HepG2 (cell line): ENCODE data around the gene NUCB1. TPM values are rescaled to one million over a fixed set of nuclear protein-coding genes. Genes with fewer than 3 reads are reported as not detected.

Source experiments
- CAMTA2 ChIP-seq: sonication (generic); formaldehyde crosslinking; IDR thresholded peaks from 2 replicates; pipeline ENCODE4 v1.4.0; 2020; ENCODE audit warnings: mild to moderate bottlenecking, missing genetic modification reagents, borderline replicate concordance
- EED ChIP-seq: sonication (generic); formaldehyde crosslinking; IDR thresholded peaks from 2 replicates; pipeline ENCODE4 v1.5.0; 2020; ENCODE audit warnings: mild to moderate bottlenecking, missing genetic modification reagents
- FOSL1 ChIP-seq: sonication (generic); formaldehyde crosslinking; IDR thresholded peaks from 2 replicates; pipeline ENCODE4 v1.9.0; 2021; ENCODE audit warnings: missing genetic modification reagents, borderline replicate concordance
- FOXA1 ChIP-seq, 2 experiments: fragments of 450-650 bp in 1 of 2; sonication (generic) in 1 of 2; formaldehyde crosslinking in 1 of 2; IDR thresholded peaks; 2 replicates each; pipeline versions ENCODE4 v1.4.0 to v1.6.1; 2016 to 2020; ENCODE audit warnings: missing genetic modification reagents in 1 of 2
- FOXO1 ChIP-seq: sonication (generic); formaldehyde crosslinking; IDR thresholded peaks from 2 replicates; pipeline ENCODE4 v1.4.0; 2020; ENCODE audit warnings: missing genetic modification reagents
- FOXP4 ChIP-seq: sonication (generic); formaldehyde crosslinking; IDR thresholded peaks from 2 replicates; pipeline ENCODE4 v1.4.0; 2020; ENCODE audit warnings: missing genetic modification reagents
- FUBP1 ChIP-seq: sonication (generic); formaldehyde crosslinking; IDR thresholded peaks from 2 replicates; pipeline ENCODE4 v1.5.1; 2020; ENCODE audit warnings: missing genetic modification reagents, mild to moderate bottlenecking, borderline replicate concordance
- MATR3 ChIP-seq: sonication (generic); formaldehyde crosslinking; IDR thresholded peaks from 2 replicates; pipeline ENCODE4 v1.4.0; 2020; ENCODE audit warnings: missing genetic modification reagents
- MAX ChIP-seq: IDR thresholded peaks from 2 replicates; pipeline ENCODE4 v1.6.1; 2012; ENCODE audit warnings: inconsistent platforms
- MLX ChIP-seq: IDR thresholded peaks from 2 replicates; pipeline ENCODE4 v1.6.1; 2016
- MTF2 ChIP-seq: sonication (generic); formaldehyde crosslinking; IDR thresholded peaks from 2 replicates; pipeline ENCODE4 v1.5.0; 2020; ENCODE audit warnings: missing genetic modification reagents, borderline replicate concordance
- MXI1 ChIP-seq: IDR thresholded peaks from 3 replicates; pipeline ENCODE4 v1.6.1; 2012; ENCODE audit warnings: low read depth, low read length, inconsistent platforms, borderline replicate concordance
- RARG ChIP-seq: sonication (generic); formaldehyde crosslinking; IDR thresholded peaks from 2 replicates; pipeline ENCODE4 v1.4.0; 2020; ENCODE audit warnings: low read depth, mild to moderate bottlenecking, missing genetic modification reagents
- RFXANK ChIP-seq: IDR thresholded peaks from 2 replicates; pipeline ENCODE4 v1.6.1; 2016
- SAP130 ChIP-seq: IDR thresholded peaks from 2 replicates; pipeline ENCODE4 v1.6.1; 2016; ENCODE audit warnings: low read depth
- SIN3A ChIP-seq: IDR thresholded peaks from 2 replicates; pipeline ENCODE4 v1.6.1; 2011; ENCODE audit warnings: low read depth, mild to moderate bottlenecking, control low read depth, low read length, borderline replicate concordance
- ZBTB34 ChIP-seq: sonication (generic); formaldehyde crosslinking; IDR thresholded peaks from 2 replicates; pipeline ENCODE4 v1.8.0; 2022; ENCODE audit warnings: mild to moderate bottlenecking, missing genetic modification reagents
- ZNF326 ChIP-seq: sonication (generic); formaldehyde crosslinking; IDR thresholded peaks from 2 replicates; pipeline ENCODE4 v1.4.0; 2020; ENCODE audit warnings: missing genetic modification reagents, borderline replicate concordance
- ZNF430 ChIP-seq: sonication (generic); formaldehyde crosslinking; IDR thresholded peaks from 2 replicates; pipeline ENCODE4 v1.9.0; 2021; ENCODE audit warnings: mild to moderate bottlenecking, missing genetic modification reagents
- ZNF775 ChIP-seq: sonication (generic); formaldehyde crosslinking; IDR thresholded peaks from 2 replicates; pipeline ENCODE4 v1.4.0; 2020; ENCODE audit warnings: missing genetic modification reagents, mild to moderate bottlenecking, moderate library complexity, borderline replicate concordance
- ZNF784 ChIP-seq: sonication (generic); formaldehyde crosslinking; IDR thresholded peaks from 2 replicates; pipeline ENCODE4 v1.5.1; 2020; ENCODE audit warnings: missing genetic modification reagents, mild to moderate bottlenecking, borderline replicate concordance
- ZNF891 ChIP-seq: sonication (generic); formaldehyde crosslinking; IDR thresholded peaks from 2 replicates; pipeline ENCODE4 v1.5.0; 2020; ENCODE audit warnings: mild to moderate bottlenecking, missing genetic modification reagents
- polyA plus RNA-seq, 8 experiments: library from polyadenylated mRNA; depleted of rRNA in 3 of 8; stranded (reverse) in 7 of 8; unstranded in 1 of 8; fragments of >200 nt; fragmentation: Illumina TruSeq in 4 of 8; extraction: Trizol in 4 of 8; gene quantifications; 2 replicates each; pipeline versions ENCODE4 v1.2.1 to v1.2.3, GENCODE V29; 2011 to 2016; ENCODE audit warnings: low read depth in 4 of 8, missing spikeins in 1 of 8, mixed read lengths in 1 of 8; ENCODE audit not compliant: insufficient read depth in 1 of 8
- total RNA-seq, 5 experiments: library from RNA; depleted of rRNA; stranded (reverse); fragments of >200 nt; fragmentation: Illumina TruSeq; extraction: Trizol; gene quantifications; 2 replicates each; pipeline ENCODE4 v1.2.3, GENCODE V29; 2016; ENCODE audit warnings: low read depth in 1 of 5

NUCB1 gene
- total and polyA plus RNA-seq, 2 of the 13 experiments (the other 11 are each of a cell fraction or from before 2014, with no cell fraction given) = 82.3 to 106 TPM

GRCh38 chr19:48872884-48873475, 27.1 kb upstream of the NUCB1 start (continued):
- TF ChIP-seq MLX (no peak), ZNF326 (CRISPR knock-in tag) (no peak), MATR3 (CRISPR knock-in tag) (no peak), FOXP4 (CRISPR knock-in tag) (peak; percentile 75), FOXO1 (CRISPR knock-in tag) (peak; percentile 28; the same call in 1 of the 2 replicates), ZNF891 (CRISPR knock-in tag) (0 out of 2 replicates have a peak, but pooled peaks have one; percentile 16), SIN3A (peak; percentile 89; the same call in 1 of the 2 replicates), MXI1 (peak; percentile 92; the same call in 2 of the 3 replicates), EED (CRISPR knock-in tag) (no peak), RFXANK (CRISPR knock-in tag) (no peak), MTF2 (CRISPR knock-in tag) (peak; percentile 34; the same call in 1 of the 2 replicates), ZNF784 (CRISPR knock-in tag) (no peak), MAX (0 out of 2 replicates have a peak, but pooled peaks have one; percentile 11), SAP130 (CRISPR knock-in tag) (peak; percentile 87), FUBP1 (CRISPR knock-in tag) (no peak), CAMTA2 (CRISPR knock-in tag) (0 out of 2 replicates have a peak, but pooled peaks have one; percentile 21), ZNF430 (CRISPR knock-in tag) (peak; percentile 40; the same call in 1 of the 2 replicates), FOXA1 (IDR thresholded peaks at IDR 0.05) (no peak), FOXA1 (CRISPR knock-in tag; IDR thresholded peaks at IDR 0.05) (peak; percentile 90), ZNF775 (CRISPR knock-in tag) (0 out of 2 replicates have a peak, but pooled peaks have one; percentile 5), ZBTB34 (CRISPR knock-in tag) (no peak), RARG (CRISPR knock-in tag) (no peak), FOSL1 (CRISPR knock-in tag) (peak; percentile 77; the same call in 1 of the 2 replicates)
